Adrenal gland (tissue), 12 donors: ENCODE measurements around the gene EXTL1. TPM values are rescaled to one million over a fixed set of nuclear protein-coding genes. Genes with fewer than 3 reads are reported as not detected.

Experiments used
- DNase-seq, 7 donors: peaks; one replicate each; pipeline ENCODE4 v3.0.0-alpha.2; 2019 to 2020
- H3K27ac ChIP-seq, 5 donors: fragments of 200-600 bp; sonication (generic) in 4 of 5; 1 replicate in 3 of 5; 2 replicates in 2 of 5; pipeline versions ENCODE4 v1.5.1 to v1.8.0; 2016 to 2020; ENCODE audit warnings: mild to moderate bottlenecking in 1 of 5
- H3K27me3 ChIP-seq: fragments of 200-600 bp; 2 replicates; pipeline ENCODE4 v1.8.0; 2021
- H3K36me3 ChIP-seq, 2 donors: fragments of 200-600 bp; replicated peaks in 1 of 2; 1 replicate in 1 of 2; 2 replicates in 1 of 2; pipeline versions ENCODE4 v1.5.1 to v1.8.0; 2018 to 2022
- H3K4me1 ChIP-seq, 2 donors: fragments of 200-600 bp; replicated peaks in 1 of 2; 1 replicate in 1 of 2; 2 replicates in 1 of 2; pipeline versions ENCODE4 v1.5.1 to v1.8.0; 2018 to 2021
- H3K4me3 ChIP-seq, 4 donors: fragments of 200-600 bp; sonication (generic) in 3 of 4; one replicate each; pipeline ENCODE4 v1.5.1; 2016 to 2018
- H3K9me3 ChIP-seq, 3 donors: fragments of 200-600 bp; sonication (generic) in 1 of 3; replicated peaks in 1 of 3; 1 replicate in 2 of 3; 2 replicates in 1 of 3; pipeline versions ENCODE4 v1.5.1 to v1.8.0; 2016 to 2021
- POLR2A ChIP-seq, 2 donors: fragments of 450-650 bp; IDR thresholded peaks; one replicate each; pipeline ENCODE4 v1.6.1; 2017; ENCODE audit warnings: antibody characterized with exemption in 2 of 2, mild to moderate bottlenecking in 2 of 2, moderate library complexity in 1 of 2
- WGBS, 4 donors: extraction: QIAGEN DNeasy Blood & Tissue Kit in 2 of 4; methylation state at CpG; one replicate each; pipeline versions ENCODE4 v1.1.5 to v1.1.7; 2013 to 2017; 5-methylcytosine and 5-hydroxymethylcytosine counted together
- intact Hi-C, 2 donors: fragments of 100-400 bp; cut with DNase I; formaldehyde crosslinking; loops; one replicate each; pipeline versions ENCODE4 v1.14.1 to v1.15.0; 2022 to 2023
- polyA plus RNA-seq, 3 donors: library from polyadenylated mRNA; stranded (reverse); fragments of 200-250 nt in 2 of 3; fragments of 350-450 nt in 1 of 3; fragmentation: Illumina TruSeq in 1 of 3; extraction: RNeasy Lipid Tissue Mini Kit (QIAGEN cat#74804) in 1 of 3; gene quantifications; one replicate each; pipeline ENCODE4 v1.2.3, GENCODE V29; 2013 to 2014
- total RNA-seq, 9 donors: library from RNA; depleted of rRNA in 4 of 9; stranded (reverse); fragments of >200 nt in 4 of 9; fragments of 120-200 nt in 1 of 9; fragmentation: NEBNext Ultra II Directional in 1 of 9; extraction: Animal tissue kit (Norgen Biotek cat#: 25700) in 1 of 9; gene quantifications; one replicate each; pipeline versions ENCODE4 v1.1.0 to v1.2.4, GENCODE V29; 2013 to 2023
- TF ChIP-seq, protein P1 (sequence below), 6 experiments: fragments of 450-650 bp in 4 of 6; fragments of 200-600 bp in 2 of 6; sonication (generic) in 1 of 6; IDR thresholded peaks; 1 replicate in 5 of 6; 2 replicates in 1 of 6; pipeline versions ENCODE4 v1.5.1 to v1.8.0; 2016 to 2021; ENCODE audit warnings: antibody characterized with exemption in 6 of 6, mild to moderate bottlenecking in 2 of 6, moderate library complexity in 1 of 6
- donor health status: healthy with polysubstance abuse.
- donor health status: Bipolar disorder and iron deficiency.
- donor health status: DM: yes; HTN: yes; CAD: no.
- donor health status: DM: no; HTN: no; CAD: no.
- donor health status: DM: no; HTN: no; CAD: no.
- donor health status: DM: yes; HTN: yes; CAD: no.

EXTL1 gene
- total and polyA plus RNA-seq, 12 donors, result 0.31 to 6.5 (median 1.9) TPM

GRCh38 chr1:26037904-26038303 is 16.3 kb downstream of the EXTL1 start:
- Histone ChIP-seq H3K4me3 (no peak overlapping the region), H3K36me3 (no peaks in the 10 kb centered on the region), H3K9me3 (no peaks in the 10 kb centered on the region), H3K27ac (no peak overlapping the region), H3K4me1 (peaks cover 14 to 17% of the 10 kb centered on the region in 2 donors), H3K27me3 (no peaks in the 10 kb centered on the region)
- intact Hi-C loops, result loop anchor here in 1 of 2 donors (10.0 kb wide), 1 partner anchor 127 kb away; the partner anchor contains the start of genes C1orf232 and ZNF593
- TF ChIP-seq, protein P1, sequence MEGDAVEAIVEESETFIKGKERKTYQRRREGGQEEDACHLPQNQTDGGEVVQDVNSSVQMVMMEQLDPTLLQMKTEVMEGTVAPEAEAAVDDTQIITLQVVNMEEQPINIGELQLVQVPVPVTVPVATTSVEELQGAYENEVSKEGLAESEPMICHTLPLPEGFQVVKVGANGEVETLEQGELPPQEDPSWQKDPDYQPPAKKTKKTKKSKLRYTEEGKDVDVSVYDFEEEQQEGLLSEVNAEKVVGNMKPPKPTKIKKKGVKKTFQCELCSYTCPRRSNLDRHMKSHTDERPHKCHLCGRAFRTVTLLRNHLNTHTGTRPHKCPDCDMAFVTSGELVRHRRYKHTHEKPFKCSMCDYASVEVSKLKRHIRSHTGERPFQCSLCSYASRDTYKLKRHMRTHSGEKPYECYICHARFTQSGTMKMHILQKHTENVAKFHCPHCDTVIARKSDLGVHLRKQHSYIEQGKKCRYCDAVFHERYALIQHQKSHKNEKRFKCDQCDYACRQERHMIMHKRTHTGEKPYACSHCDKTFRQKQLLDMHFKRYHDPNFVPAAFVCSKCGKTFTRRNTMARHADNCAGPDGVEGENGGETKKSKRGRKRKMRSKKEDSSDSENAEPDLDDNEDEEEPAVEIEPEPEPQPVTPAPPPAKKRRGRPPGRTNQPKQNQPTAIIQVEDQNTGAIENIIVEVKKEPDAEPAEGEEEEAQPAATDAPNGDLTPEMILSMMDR (IDR thresholded peaks at IDR 0.05), result no peak
- no peak for TF ChIP-seq POLR2A (IDR thresholded peaks at IDR 0.05)
- 63 to 78% (median 68%) methylated on average over 6 of the region's 6 CpGs for WGBS, 4 donors
- DNase-seq, result no peak

DNA sequence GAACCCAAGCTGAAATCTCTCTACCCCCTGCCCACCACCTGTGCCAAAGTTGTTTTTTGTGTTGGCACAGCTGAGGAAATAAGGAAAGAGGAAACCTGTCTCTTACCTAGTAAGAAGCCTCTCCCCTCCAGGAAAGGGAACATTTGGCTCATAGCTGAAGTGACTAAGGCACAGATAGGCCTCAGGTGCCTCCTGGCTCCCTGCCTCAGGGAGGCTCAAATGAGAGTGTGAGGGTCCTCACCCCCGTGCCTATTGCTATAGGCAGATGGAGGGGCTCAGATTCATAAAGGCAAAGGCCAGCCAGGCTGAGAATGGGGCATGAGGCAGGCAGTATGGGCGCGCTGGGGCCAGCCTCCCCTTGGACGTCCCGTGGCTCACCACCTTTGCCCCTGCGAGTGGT is 16.9 kb downstream of the EXTL1 start:
- WGBS, 4 donors, result 82 to 91% (median 87%) methylated on average over 6 of the region's 6 CpGs; no CpG with 5 or more reads in 1 of the 4 donors
- no peaks in the 10 kb centered on the region for H3K36me3 ChIP-seq
- intact Hi-C loops, result loop anchor here in 1 of 2 donors (10.0 kb wide), 1 partner anchor 126 kb away; the partner anchor contains the start of genes C1orf232 and ZNF593
- DNase-seq, result no peak
- no peak for TF ChIP-seq POLR2A (IDR thresholded peaks at IDR 0.05)
- TF ChIP-seq, protein P1 (IDR thresholded peaks at IDR 0.05), result no peak
- no peaks in the 10 kb centered on the region for H3K27me3 ChIP-seq
- H3K4me1 ChIP-seq, result peaks cover 14 to 17% of the 10 kb centered on the region in 2 donors
- H3K9me3 ChIP-seq, result no peaks in the 10 kb centered on the region
- H3K27ac ChIP-seq, result no peak overlapping the region
- no peak overlapping the region for H3K4me3 ChIP-seq

DNA sequence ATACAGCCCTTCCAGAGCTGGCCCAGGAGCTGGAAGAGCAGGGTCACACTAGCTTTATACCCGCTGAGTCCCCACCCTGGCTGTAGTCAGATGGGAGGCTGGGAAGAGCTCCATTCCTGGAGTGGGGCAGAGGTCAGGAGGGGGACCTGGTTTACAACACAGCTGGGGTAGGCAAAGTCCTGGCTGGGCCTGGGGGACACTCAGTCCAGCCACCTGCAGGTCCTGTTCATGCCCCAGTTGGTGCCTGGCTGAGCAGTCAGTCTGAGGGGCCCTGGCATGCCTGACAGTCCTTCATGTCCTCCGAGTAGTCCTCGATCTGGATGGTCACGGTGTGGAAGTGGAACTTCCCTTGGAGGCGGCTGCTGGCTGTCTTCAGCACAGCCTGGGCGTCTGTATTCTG is 17.3 kb downstream of the EXTL1 start:
- no peak overlapping the region for H3K4me3 ChIP-seq
- no peaks in the 10 kb centered on the region for H3K36me3 ChIP-seq
- WGBS, 4 donors, result 81 to 95% (median 88%) methylated on average over 4 to 6 of the region's 6 CpGs
- peaks cover 14 to 17% of the 10 kb centered on the region in 2 donors for H3K4me1 ChIP-seq
- no peak overlapping the region for H3K27ac ChIP-seq
- H3K9me3 ChIP-seq, result no peaks in the 10 kb centered on the region
- TF ChIP-seq POLR2A (IDR thresholded peaks at IDR 0.05), result no peak
- TF ChIP-seq, protein P1 (IDR thresholded peaks at IDR 0.05), result no peak
- H3K27me3 ChIP-seq, result no peaks in the 10 kb centered on the region
- no peak for DNase-seq
- intact Hi-C loops, result loop anchor here in 1 of 2 donors (10.0 kb wide), 1 partner anchor 126 kb away; the partner anchor contains the start of genes C1orf232 and ZNF593

DNA sequence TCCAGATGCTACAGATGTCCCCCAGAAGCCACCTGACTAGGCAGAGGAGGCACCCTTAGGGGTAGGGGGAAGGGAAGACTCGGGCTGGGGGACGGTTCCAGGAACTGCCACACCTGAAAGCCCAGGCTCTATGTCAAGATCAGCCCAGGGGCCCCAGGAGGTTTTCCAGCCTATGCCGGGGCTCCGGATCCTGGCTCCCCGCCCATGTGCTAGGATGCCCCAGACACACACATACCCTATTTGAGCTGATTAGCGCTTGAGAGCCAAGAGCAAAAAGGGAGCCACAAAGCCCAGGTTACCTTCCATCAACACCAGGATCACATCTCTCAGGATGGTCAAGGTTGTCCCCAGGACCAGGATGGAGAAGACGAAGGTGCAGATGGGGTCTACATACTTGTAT is 19.8 kb downstream of the EXTL1 start:
- no peaks in the 10 kb centered on the region for H3K36me3 ChIP-seq
- 84 to 98% (median 91%) methylated on average over 5 to 7 of the region's 7 CpGs for WGBS, 4 donors
- no peak for TF ChIP-seq POLR2A (IDR thresholded peaks at IDR 0.05)
- TF ChIP-seq, protein P1 (IDR thresholded peaks at IDR 0.05), result no peak
- H3K4me1 ChIP-seq, result peaks cover 6 to 16% of the 10 kb centered on the region in 2 donors
- peaks cover 19% of the 10 kb centered on the region for H3K27me3 ChIP-seq
- H3K9me3 ChIP-seq, result no peaks in the 10 kb centered on the region
- no peak overlapping the region for H3K27ac ChIP-seq
- no peak overlapping the region for H3K4me3 ChIP-seq
- DNase-seq, result peak in 1 of 7 donors; percentile 43
- intact Hi-C loops, result loop anchor here in 1 of 2 donors (5.0 kb wide), 1 partner anchor 111 kb away; no protein-coding TSS in a partner anchor
